HK-2 (cell line): ENCODE results near the gene PPM1L.

Source experiments
- DNase-seq: peaks from one replicate; pipeline ENCODE4 v3.0.0-alpha.2; 2018; ENCODE audit not compliant: unreplicated experiment

Gene PPM1L

DNA sequence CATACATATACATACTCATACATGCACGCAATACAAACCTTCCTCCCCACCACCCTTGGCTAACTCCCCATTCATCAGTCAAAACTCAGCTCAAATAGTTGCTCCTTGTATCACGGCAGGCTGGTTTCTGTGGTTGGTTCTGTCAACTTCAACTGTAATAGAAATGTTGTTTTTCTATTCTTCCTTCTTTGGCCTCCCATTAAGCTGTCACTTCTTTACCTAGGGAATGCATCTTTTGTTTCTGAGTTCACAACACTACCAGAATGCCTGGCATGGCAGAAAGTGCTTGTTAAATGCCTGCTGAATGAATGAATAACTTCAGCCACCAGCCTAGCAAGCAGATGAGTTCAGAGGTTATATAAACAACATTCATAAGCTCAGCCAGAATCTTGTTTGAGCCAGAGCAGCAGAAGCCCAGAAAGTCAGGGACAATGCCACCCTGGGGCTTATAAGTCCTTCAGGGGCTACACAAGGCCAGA lies 286.0 kb downstream of the PPM1L start:
- peak; percentile 2 for DNase-seq

DNA sequence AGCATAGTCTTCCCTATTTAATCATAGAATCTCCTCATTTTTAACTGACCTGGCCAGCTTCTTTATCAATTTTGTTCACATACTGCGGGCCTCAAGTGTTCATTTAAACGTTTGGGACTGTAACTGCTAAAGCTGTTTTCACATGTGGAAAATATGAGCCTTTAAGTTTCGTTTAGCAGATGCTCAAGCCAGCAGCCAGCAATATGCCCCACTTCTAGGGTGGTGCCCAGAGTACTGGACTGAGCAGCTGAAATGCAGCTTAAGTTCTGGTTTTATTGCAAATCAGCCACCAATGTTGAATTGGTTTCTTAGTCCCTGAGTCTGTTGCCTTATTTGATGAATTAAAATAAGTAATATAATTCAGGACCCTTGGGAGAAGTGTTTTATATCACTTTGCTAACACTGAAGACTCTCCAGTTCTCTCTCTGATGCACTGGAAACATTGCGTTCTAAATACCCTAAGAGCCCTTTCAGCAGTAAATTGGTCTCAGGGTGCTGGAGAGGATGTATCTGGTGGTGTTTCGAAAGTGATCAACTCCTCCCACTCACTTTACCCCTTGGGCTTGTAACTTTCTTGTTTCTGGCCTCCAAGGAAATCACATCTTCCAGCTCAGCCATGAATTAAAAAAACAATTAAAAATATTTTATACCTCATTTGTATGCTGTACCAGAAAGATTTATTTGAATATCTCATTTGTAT lies 287.5 kb downstream of the PPM1L start:
- DNase-seq: no peak

DNA sequence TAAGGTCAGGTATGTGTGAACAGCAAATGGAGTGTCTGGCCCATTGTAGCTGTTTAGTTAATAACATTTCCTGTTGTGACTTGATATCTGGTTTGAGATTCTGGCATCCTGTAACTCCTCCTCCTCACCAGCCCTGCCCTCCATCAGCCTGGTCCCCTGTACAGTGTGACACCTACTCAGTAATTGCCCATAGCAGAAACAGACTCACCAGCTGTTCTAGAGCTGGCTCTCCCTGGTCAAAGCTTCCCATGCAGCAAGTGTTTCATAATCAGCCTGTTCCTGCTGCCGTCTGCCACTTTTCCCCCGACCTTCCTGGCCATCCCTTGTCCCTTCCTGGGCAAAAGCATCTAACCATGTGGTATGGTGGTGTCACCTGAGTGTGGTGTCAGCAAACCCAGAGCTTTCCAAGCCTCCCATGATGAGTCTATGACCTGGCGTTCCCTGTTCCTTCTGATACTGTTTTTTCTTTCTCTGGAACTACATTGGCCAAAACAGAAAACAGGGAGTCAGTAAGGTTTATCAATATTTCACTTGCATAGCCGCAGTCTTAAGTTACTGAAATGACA lies 293.7 kb downstream of the PPM1L start:
- no peak for DNase-seq

DNA sequence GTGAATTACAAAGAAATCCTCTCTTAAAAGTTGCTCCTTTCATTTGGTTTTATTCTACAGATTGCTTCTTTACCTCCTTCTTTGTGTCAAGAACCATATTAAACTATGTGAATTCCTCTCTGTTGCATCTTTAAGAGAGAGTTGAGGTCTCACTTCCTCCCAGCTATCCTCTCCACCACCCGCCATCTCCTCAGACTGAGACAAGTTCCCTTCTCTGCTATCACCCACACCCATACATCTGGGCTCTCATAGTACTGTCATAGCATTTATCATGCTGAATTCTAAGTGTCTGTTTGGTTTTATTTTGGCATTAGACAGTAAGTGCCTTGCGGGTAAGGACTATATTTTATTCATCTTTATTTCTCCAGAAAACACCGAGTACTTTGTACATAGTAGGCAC lies 294.9 kb downstream of the PPM1L start:
- no peak for DNase-seq

DNA sequence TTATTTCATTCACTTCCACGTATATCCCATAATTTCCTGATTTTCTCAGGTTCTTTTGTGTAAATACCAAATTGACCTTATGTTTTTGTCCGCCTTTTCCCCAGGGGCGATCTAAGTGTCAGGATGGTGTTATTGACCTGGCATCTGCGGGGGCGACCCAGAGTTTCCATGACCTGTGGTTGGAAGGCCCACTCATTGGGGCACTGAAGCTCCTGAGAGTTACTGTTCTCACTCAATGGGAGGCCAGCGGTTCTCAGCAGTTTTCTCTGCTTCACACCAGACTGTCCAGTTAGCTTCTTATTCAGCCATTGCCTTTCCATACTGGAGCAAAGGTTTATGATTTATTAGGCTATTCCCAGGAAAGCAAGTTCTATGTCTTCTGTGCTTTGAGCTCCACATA lies 295.8 kb downstream of the PPM1L start:
- DNase-seq: no peak

DNA sequence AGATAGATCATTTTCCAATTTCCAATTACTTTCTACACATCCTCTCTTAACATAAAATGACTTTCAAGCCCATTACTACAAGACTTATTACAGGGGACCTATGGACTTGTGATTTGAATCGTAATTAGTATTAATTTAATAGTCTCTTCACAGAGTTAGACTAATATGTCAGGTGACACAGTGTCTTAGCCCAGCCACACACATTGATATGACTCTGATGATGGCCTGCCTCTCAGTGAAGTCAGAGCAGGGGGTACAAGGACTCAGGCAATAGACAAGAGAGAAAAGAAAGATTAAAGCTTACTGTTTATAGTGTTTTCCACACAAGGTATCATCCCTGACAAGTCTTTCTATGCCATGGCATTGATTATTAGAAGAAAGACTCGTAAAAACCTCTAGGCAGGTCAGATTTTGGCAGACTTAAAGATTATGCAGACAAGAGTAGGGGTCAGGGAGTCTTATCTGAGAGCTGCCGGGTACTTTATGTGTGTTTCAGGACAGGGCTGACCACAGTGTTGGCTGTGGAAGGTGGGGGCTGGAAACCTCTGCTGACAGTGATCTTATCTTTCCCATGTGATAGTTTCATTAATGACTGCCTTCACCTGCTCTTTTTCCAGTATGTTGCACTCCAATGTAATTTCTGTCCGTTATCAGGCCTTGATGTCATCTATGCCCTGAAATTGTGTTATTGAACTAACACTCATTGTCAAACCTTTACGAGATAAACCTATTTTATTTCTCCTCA lies 299.0 kb downstream of the PPM1L start:
- no peak for DNase-seq

DNA sequence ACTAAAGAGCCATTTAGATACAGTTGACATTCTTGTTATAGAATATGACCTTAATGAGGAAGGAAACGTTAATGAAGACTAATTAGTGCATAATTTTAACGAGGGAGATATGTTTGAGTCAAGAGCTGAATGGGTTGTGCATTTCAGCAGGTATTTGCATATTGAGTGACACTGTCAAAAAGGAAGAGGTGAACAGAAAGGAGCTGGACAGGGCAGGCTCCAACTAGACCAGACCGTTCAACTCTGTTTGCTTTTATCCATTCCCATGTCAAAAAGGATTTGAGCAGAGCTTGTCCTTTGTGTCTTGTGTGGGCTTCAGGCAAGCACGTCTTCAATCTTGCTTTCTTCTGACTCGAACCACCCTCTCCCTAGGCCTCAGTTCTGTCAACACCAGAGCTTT lies 308.4 kb downstream of the PPM1L start:
- no peak for DNase-seq

DNA sequence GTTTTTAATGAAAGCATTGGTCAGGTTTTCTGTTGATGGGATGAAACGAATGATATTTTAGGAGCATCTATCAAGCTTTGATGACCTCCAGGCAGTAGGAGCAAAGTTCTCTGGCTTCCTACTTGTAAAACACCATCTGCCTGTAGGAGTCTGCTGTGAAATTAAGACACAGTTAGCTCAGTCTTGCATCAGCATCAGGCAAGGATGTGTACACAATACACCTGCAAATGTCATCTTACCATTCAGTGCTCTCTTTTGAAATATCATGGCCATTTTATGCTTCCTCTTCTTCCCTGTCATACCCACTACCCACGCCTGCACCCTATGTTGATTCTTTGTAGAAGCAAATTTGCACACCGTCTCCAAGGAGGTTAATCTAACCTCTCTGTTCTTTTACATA lies 310.9 kb downstream of the PPM1L start:
- no peak for DNase-seq

DNA sequence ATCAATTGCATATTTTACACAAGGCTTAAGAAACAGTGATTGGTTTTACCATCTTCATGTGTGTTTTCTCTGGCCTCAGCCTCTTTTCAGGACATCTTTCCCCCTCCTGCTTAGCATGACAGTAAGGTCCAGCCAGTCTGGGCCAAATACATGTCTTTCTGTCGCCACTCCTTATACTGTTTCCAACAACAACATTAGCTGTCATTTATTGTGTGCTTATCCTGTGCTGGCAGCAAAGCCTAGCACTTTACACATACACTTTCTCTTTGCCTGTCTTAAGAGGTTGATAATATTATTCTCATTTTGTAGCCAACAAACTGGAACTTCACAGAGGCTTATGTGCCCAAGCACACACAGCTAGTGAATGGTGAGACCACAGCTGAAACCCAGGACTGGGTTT lies 311.3 kb downstream of the PPM1L start:
- no peak for DNase-seq

DNA sequence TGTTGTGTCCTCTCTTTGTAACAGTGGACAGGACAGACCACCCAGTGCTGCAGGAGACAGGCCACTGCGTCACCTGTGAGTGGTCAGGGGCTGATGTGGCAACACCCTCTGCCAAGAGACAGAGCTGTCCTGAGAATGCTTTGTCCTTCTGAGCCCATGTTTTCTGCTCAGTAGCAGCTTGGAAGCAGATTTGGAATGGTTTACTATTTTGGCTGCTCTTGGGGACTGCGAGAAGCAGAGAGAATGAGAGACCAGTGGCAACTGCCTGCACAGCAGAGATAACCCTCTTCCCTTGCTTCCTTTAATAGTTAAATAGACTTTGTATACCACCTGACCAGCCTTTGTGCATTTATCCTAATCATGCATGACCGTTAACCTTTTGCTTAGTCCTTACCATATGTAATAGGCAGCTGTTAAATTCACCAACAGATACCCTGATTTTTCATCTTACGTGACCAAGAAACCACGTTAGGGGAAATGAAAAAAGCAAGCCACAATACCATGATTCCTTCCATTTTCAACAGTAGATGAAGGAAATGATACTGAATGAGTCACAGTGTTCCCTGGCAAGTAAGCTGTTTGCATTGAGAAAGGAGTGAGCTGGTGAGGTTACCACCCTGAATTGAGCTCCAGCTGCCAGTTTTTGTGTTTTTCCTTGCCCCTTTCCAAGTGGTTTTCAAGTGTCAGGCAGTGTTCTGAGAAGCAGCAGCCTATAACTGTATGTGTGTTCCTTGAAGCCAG lies 313.6 kb downstream of the PPM1L start:
- no peak for DNase-seq

DNA sequence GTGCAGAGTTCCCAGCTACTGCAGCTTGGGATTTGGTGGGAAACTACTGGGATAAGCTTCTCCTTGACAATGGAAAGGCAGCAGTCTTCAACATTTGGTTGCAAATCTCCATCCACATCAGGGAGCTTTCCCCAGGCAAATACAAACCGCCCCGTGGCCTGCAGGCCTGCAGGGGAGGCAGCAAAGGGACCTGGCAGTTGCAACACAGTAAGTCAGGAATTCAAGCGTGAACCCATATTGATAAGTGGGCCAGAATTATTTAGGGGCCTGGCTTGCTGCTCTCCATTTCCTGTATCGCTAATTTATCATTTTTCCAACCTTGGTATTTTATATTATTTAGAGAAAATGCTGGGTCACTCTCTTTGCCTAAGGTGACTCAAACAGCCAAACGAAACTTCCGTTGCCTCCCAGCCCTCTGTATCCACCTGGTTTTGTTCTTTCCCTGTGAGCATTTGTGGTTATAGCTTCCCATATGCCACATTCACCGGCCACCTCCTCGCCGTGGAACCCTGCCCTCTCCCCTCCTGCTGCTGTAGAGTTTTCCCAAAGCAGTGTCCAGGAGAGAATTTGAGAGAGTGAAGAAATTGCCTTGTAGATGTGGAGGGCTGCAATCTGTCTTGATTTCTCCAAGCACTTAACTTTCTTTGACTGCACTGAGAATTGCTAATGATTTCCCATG lies 314.4 kb downstream of the PPM1L start:
- DNase-seq: no peak

DNA sequence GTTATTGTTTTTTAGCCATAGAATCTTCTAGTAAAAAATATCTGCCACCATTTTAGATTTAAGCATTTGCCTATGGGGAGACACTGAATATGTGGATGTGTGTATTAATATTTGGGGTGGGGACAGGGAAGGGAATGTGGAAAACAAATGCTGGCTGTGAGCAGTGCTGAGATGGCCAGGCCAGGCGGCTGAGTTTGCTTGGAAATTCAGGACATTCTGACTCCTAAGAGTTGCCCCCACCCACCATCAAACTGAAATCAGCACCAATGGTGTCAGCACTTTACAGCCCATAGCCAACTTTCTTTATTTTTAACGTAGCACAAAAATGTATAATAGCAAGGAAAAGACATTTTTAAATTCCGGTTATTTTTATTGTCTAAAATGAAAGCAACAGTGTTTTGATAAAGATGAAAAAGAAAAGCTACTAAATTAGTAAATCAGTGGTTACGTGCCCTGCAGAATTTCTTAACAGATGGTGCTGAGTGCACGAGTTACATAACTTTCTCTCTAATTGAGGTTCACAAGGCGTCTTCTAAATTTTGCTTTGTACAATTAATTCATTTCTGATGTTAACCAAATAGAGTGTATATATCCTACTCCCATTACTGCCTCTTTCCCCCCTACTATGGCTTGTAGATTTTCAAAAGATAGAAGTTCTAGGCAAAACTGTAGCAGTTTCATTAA lies 315.1 kb downstream of the PPM1L start:
- no peak for DNase-seq

DNA sequence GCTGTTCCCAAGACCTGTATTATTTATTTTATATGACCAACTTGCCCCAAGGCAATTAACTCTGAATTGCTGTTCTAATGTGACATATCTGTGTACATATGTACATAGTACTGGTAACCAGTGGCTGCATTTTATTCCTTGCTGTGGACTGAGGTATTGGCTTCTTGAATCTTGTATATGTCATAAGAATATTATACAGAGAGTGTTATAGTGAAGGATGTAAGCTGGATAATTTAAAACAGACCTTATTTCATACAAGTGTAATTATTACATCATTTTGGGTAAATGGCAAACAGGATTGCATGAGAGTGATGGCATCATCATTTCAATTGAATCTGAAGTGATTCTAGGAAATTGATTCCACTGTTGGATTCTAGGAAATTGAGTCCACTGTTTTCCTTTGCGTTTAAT lies 316.2 kb downstream of the PPM1L start:
- no peak for DNase-seq

DNA sequence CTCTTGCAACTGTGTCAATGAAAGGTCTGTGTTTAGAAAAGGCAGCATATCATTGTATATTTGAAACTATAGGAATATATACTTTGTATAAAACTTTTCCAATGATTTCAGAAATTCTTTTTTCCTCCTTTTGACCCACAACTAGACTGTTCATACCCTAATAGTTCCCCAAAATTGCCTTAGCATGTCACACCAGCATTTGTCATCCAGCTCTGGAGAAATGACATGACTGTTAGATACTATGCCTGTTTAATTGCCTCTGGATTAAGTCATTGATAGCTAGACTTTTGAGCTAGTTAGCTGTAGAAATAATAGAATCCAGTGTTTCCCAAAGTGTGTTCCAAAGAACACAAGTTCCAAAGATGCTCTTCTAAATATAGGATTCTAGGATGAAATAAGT lies 316.7 kb downstream of the PPM1L start:
- no peak for DNase-seq

DNA sequence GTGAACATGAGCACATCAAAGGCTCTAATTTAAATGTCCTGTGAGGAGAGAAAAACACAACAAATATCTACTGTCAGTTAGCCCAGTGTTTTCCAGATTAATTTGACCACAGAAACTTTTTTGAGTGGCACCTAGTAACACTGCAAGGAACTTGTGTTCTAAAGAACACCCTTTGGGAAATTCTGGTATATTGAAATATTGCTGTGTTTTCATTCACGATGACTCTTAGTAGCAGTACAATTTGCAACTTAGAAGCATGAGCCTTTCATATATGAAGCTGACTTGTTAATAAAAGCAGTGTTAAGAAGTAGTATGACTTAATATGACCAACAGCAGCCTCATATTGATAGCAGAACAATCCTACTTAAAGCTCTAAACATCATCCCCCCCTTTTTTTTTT lies 317.1 kb downstream of the PPM1L start:
- no peak for DNase-seq

DNA sequence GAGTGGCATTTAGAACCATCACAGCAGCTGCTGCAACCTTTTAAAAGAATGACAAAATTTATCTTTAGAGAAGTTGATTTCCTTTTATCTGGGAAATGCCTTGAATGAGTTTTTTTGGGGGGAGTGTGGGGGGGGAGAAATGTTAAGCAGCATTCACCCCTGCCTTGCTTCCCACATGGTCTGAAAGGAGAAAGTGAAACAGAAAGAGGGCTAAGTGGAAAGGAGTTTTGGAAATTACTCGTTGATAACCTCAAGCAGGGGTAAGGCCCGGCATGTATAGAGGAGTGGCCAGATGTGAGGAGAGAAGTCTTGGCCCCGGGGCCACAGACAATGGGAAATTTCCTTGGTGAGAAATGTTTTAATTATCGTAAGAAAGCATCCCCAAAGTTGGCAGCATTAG lies 325.6 kb downstream of the PPM1L start:
- DNase-seq: no peak

DNA sequence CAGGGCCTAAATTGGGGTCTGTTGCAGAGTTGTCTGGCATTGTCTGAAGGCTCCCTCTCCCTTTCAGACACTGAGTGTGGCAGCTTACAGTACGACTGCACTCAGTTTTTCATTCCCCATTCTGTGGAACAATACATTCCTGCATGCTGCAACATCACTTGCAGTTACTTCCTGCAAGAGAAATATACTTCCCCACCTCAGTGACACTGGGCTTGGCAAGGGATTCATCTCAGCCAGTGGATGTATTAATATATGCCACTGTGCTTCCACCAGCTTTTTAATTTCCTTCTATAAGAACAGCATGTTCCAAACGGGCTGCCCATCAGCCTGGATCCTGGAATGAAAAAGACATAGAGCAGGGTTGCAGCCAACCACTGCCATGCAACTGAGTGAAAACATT lies 326.0 kb downstream of the PPM1L start:
- DNase-seq: no peak

DNA sequence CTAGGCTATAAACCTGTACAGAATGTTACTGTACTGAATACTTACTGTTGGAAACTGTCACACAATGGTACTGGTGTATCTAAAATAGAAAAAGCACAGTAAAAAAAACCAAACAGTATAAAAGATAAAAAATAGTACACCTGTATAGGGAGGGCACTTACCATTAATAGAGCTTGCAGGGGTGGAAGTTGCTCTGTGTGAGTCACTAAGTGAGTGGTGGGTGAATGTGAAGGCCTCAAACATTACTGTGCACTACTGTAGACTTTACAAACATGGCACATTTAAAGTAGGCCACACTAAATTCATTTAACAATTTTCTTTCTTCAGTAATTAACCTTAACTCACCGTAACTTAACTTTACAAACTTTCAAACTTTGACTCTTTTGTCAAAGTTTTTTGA lies 327.1 kb downstream of the PPM1L start:
- DNase-seq: no peak

DNA sequence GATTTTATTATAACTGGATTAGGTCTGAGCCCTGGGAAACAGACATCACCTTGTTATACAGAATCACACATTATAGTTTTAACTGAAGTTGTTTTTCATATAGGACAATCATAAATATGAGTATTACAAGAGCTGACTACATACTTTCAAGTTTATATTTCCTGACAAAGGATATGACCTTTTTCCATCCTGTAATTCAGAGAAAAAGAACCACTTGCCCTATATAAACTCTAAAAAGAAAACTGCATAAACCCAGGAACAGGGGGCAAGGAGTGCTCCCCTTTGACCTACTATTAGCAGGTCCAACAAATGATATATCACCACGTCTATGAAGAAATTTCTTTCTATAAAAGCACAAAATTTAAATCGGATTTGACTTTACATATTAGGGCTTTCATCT lies 328.2 kb downstream of the PPM1L start:
- DNase-seq: no peak

DNA sequence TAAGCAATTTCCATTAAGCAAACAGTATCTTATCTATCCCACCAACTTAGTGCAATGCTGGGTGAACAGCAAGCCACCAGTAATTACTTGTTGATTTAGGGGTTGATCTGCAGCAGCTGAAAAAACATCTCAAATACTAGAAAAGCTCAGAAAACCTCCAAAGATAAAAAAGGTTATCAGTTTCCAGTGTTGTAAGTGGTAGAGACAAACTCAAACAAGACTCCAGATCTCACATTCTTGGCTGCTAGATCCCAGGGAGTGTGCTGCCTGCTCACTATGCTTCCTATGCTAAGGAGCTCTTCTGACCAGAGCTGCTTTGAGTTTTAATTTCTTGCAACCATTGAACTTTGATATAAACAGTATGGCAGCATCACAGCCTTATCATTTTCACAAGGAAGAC lies 337.9 kb downstream of the PPM1L start:
- no peak for DNase-seq

DNA sequence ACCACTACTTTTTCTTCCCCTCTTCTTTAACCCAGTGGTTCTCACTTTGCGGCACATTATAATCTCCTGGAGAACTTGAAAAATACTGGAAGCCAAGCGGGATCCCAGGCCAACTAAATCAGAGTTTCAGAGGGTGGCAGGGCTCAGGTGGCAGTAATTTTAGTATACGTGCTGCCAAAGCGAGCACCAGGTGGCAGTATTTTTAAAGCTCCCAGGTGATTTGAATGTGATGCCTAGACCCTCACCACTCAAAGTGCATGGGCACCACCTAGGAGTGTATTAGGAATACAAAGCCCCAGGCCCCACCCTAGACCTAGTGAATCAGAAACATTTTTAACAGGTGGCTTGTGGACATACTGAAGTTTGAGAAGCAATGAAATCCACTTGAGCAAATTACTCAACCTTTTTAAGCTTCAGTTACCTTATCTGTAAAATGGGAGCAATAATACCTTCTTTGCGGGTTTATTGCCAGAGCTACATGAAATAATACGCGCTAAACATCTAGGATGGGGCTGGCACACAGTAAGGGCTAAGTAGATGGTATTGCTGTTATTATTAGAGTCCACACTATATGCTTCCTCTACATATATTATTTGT lies 340.8 kb downstream of the PPM1L start:
- DNase-seq: peak; percentile 14
